NCI-H526 (cell line): Measurements from ENCODE around the gene KPNA1.
A peak's percentile ranks its signal among the peaks of the same experiment; 100 is the strongest.
"Not testable (repeated sequence)": the region's sequence is repeated elsewhere in the genome, so short reads cannot be mapped to it uniquely, and the experiment has no call there.

ENCODE experiments used
- DNase-seq, 2 experiments: peaks; one replicate each; lab custom pipeline; 2025; lab: John Stamatoyannopoulos, UW

KPNA1 gene

GRCh38 chr3:122475316-122475715 is 39.4 kb downstream of the KPNA1 start:
- no peak for DNase-seq

- DNase-seq, result no peak
Measured at GRCh38 chr3:122469659-122470058, 45.1 kb downstream of the KPNA1 start.

DNA sequence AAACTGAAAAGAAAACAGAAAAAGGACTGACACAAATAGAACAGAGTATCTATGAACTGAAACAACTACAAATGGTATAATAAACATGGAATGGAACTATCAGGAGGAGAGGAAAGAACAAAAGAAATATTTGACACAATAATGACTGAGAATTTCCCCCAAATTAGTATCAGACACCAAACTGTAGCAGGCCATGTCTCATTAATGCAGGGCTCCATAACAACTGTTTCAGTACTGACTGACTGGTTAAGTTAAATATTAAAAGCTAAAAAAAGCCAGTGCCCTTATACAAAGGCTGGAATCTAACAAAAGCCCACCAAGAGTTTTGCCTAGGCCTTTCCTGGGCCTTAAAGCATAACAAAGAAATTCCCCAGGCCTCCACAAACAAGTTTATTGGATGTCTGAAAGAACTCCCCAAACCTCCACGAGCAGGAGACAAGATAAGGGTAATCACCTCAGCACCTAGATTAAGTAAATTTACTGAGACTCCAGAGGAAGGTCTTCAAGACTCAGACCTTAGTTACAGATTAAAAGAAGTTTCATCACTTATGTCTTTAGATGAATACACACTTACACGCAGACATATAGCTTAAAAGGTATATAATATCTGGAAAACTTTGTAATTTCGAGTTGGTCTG is 45.7 kb downstream of the KPNA1 start:
- DNase-seq, result no peak

- DNase-seq, result no peak
Measured at GRCh38 chr3:122466701-122467240, 48.0 kb downstream of the KPNA1 start.

DNA sequence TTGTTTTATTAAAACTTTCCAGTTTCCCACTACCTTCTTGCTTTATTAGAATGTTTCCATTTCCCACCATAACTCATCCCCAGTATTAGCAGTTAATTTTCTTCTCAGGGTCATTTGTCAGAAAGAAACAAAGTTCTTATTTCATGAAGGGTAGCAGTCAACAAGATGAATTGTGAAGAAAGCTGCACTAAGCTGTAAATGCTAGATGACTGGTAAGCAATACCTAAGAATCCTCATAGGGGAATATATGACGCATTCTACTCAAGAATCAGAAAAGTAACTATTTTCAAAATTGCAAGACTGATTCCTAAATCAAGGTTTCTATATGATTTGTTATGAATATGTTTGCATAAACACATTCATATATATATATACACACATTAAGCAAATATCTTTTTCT is 50.1 kb downstream of the KPNA1 start:
- no peak for DNase-seq

- no peak for DNase-seq
Measured at GRCh38 chr3:122462406-122462805, 52.3 kb downstream of the KPNA1 start.

- no peak for DNase-seq
Measured at GRCh38 chr3:122461806-122462205, 52.9 kb downstream of the KPNA1 start.

- peak in 1 of 2 experiments; percentile 29 for DNase-seq
Measured at GRCh38 chr3:122458992-122459391, 55.7 kb downstream of the KPNA1 start.

DNA sequence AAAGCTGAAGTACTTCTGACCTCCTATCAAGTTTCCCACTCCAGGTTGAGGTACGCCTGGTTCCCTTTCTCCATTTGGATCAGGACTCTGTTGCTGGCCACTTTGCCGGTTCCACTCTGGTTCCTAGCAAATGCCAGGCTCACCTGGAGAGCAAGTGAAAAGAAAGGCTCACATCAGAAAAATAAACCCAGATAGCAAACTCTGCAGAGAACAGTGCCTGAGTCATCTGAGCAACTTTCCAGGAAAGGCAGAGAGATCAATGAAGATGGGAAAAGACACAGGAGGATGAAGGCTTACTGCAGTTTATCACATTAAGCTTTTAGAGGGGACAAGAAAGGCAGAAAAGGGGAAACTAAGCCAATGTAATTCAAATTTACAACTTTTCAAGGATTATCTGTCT is 57.0 kb downstream of the KPNA1 start:
- no peak for DNase-seq

GRCh38 chr3:122456074-122456473 is 58.7 kb downstream of the KPNA1 start:
- DNase-seq, result no peak

- DNase-seq, result no peak
Measured at GRCh38 chr3:122451371-122451770, 63.4 kb downstream of the KPNA1 start.

- not testable (repeated sequence) for DNase-seq
Measured at GRCh38 chr3:122448218-122448617, 66.5 kb downstream of the KPNA1 start.

GRCh38 chr3:122444491-122444887 is 70.2 kb downstream of the KPNA1 start:
- DNase-seq, result not testable (repeated sequence)

DNA sequence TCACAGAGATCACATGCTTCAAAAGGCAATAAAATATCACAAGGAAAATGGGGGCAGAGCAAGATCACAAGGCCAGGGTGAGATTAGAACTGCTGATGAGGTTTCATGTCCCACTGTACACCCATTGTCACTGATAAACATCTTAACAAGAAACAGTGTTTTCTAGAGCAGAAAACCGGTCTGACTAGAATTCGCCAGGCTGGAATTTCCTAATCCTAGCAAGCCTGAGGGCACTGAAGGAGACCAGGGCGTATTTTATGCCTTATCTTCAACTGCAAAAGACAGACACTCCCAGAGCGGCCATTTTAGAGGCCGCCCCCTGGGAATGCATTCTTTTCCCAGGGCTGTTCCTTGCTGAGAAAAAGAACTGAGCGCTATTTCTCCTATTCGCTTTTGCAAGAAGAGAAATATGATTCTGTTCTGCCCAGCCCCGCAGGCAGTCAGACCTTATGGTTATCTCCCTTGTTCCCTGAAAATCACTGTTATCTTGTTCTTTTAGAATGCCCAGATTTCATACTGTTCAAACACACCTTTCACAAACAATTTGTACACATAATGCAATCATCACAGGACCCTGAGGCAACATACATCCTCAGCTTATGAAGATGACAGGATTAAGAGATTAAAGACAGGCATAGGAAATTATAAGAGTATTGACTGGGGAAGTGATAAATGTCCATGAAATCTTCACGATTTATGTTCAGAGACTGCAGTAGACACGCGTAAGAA is 70.8 kb downstream of the KPNA1 start:
- not testable (repeated sequence) for DNase-seq

DNA sequence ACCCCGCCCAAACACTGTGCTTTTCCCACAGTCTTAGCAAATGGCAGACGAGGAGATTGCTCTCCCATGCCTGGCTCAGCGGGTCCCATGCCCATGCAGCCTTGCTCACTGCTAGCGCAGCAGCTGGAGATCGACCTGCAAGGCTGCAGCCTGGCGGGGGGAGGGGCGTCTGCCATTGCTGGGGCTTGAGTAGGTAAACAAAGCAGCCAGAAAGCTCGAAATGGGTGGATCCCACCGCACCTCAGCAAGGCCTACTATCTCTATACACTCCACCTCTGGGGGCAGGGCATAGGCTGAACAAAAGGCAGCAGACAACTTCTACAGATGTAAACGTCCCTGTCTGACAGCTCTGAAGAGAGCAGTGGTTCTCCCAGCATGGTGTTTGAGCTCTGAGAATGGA is 71.6 kb downstream of the KPNA1 start:
- DNase-seq, result no peak

DNA sequence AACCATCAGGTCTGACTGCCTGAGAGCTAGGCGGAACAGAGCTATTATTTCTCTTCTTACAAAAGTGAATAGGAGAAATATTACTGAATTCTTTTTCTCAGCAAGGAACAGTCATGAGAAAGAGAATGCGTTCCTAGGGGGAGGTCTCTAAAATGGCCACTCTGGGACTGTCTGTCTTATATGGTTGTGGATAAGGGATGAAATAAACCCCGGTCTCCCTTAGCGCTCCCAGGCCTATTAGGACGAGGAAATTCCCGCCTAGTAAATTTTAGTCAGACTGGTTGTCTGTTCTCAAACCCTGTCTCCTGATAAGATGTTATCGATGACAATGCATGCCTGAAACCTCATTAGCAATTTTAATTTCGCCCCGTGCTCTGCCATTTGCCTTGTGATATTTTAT is 78.8 kb downstream of the KPNA1 start:
- no peak for DNase-seq

DNA sequence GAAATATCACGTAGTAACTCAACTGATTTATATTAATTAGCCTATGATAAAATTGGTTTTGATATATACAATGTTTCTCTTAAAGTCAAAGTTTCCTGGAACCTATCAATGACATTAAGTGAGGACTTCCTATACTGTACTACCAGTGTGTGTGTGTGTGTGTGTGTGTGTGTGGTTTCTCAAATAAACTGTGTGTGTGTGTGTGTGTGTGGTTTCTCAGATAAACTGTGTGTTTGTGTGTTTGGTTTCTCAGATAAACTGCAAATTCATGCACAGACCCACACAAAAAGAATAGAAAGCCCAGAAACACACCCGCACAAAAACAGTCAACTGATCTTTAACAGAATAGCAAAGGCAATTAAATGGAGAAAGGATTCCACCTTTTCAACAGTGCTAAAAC is 84.4 kb downstream of the KPNA1 start:
- DNase-seq, result no peak

GRCh38 chr3:122427857-122428471 is 86.8 kb downstream of the KPNA1 start:
- DNase-seq, result no peak

DNA sequence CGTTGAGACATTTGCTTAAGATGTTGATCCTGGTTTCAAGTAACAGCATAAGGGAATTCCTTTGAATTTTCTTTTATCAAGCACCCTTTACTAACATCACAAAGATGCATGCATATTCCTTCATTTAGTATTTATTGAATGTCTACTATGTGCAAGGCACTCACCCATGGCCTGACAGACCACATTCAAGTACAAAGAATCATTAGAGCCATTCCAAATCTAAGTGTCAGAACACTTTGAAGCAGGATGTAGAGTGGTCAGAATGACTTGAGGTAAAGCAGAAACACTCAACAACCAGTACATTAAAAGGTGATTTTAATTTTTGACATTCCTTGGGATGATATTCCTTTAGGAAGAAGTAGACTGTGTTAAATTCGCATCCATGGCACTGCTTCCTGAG is 92.9 kb downstream of the KPNA1 start:
- DNase-seq, result no peak

GRCh38 chr3:122421101-122421500 is 93.6 kb downstream of the KPNA1 start:
- no peak for DNase-seq

DNA sequence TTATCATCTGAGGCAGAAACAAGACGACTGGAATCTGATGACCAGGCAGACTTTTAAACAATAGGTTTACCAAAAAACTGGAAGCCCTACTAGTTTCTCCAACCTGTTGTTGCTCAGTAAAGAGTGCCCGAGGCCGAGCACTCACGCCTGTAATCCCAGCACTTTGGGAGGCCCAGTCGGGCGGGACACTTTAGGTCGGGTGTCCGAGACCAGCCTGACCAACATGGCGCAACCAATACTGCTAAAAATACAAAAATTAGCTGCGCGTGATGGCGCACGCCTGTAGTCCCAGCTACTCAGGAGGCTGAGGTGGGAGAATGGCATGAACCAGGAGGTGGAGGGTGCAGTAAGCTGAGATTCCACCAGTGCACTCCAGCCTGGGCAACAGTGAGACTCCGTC is 97.8 kb downstream of the KPNA1 start:
- no peak for DNase-seq

- no peak for DNase-seq
Measured at GRCh38 chr3:122415762-122416654, 98.7 kb downstream of the KPNA1 start, which contains the start of gene WDR5B. Gene WDR5B (minus strand): TSS chr3:122416062. CDS start chr3:122415528, 534 bp downstream.
